ENCODE results near the gene TMEM183A. TPM values are rescaled to one million over a fixed set of nuclear protein-coding genes. Genes with fewer than 3 reads are reported as not detected.
A peak's percentile ranks its signal among the peaks of the same experiment; 100 is the strongest.

TMEM183A gene
- total and polyA plus RNA-seq, 9 of the 15 experiments (the other 6 are each of a cell fraction or from before 2014, with no cell fraction given), result 23.4 to 190 (median 124) TPM

GRCh38 chr1:203026031-203026665 lies 19.0 kb downstream of the TMEM183A start, which contains the start of gene PPFIA4 (continued):
- TF ChIP-seq PHB2 (IDR thresholded peaks at IDR 0.05; ENCODE audit: low read depth) (no peak; the same call in 1 of the 2 replicates), MAZ (CRISPR knock-in tag; conservative IDR thresholded peaks at IDR 0.05 in 1 of 2, IDR thresholded peaks at IDR 0.05 in 1 of 2) (peak; percentile 95 to 97), ZBTB2 (IDR thresholded peaks at IDR 0.05) (peak; percentile 68; the same call in 1 of the 2 replicates), HNRNPLL (IDR thresholded peaks at IDR 0.05; ENCODE audit: low read depth, low read length, poor library complexity, severe bottlenecking) (no peak), GTF2B (IDR thresholded peaks at IDR 0.05; ENCODE audit: extremely low read depth, insufficient read length) (no peak), RFX7 (CRISPR knock-in tag; IDR thresholded peaks at IDR 0.05) (no peak; the same call in 1 of the 2 replicates), SRSF1 (IDR thresholded peaks at IDR 0.05; ENCODE audit: low read depth, low read length) (no peak), ZNF143 (CRISPR knock-in tag; IDR thresholded peaks at IDR 0.05) (peak; percentile 59; the same call in 1 of the 2 replicates), SRSF3 (IDR thresholded peaks at IDR 0.05; ENCODE audit: insufficient read depth, low read length) (no peak), ZBTB17 (CRISPR knock-in tag; IDR thresholded peaks at IDR 0.05) (peak; percentile 89; the same call in 1 of the 2 replicates), ZNF277 (CRISPR knock-in tag; IDR thresholded peaks at IDR 0.05; ENCODE audit: borderline replicate concordance) (no peak), NBN (IDR thresholded peaks at IDR 0.05; ENCODE audit: low read depth) (peak; percentile 81), ZNF165 (CRISPR knock-in tag; IDR thresholded peaks at IDR 0.05; ENCODE audit: borderline replicate concordance) (peak; percentile 78; the same call in 1 of the 2 replicates), NONO (IDR thresholded peaks at IDR 0.05; ENCODE audit: low read depth in 2 of 2, low read length in 1 of 2) (peak in 1 of 2 experiments; percentile 77; a peak in 1 of 4 replicates), CREB3 (tag; conservative IDR thresholded peaks at IDR 0.05; ENCODE audit: low read depth) (peak; percentile 96), NFE2L1 (tag; IDR thresholded peaks at IDR 0.05; ENCODE audit: borderline replicate concordance, low read depth) (no peak), YY1 (IDR thresholded peaks at IDR 0.05; ENCODE audit: borderline replicate concordance in 1 of 3, control insufficient read depth in 1 of 3, extremely low read depth in 1 of 3, insufficient read depth in 3 of 3, insufficient read length in 1 of 3, insufficient replicate concordance in 2 of 3, low read depth in 1 of 3, low read length in 2 of 3) (peak; percentile 93 to 99 (median 98)), MAX (CRISPR knock-in tag; IDR thresholded peaks at IDR 0.05) (peak; percentile 100), ZFX (CRISPR knock-in tag; IDR thresholded peaks at IDR 0.05) (peak; percentile 83)
